CD4-positive, alpha-beta memory T cell (primary cell): ENCODE measurements around the gene ACSS1. TPM values are rescaled to one million over a fixed set of nuclear protein-coding genes. Genes with fewer than 3 reads are reported as not detected.

ENCODE experiments used
- CTCF ChIA-PET: fragments of 350-600 bp; sonication (Branson Sonifier 250); formaldehyde crosslinking; loops from one replicate; lab custom pipeline; 2021; ENCODE audit warnings: inconsistent platforms; ENCODE audit not compliant: partially characterized antibody; lab: Charles Lee
- POLR2A ChIA-PET: fragments of 350-600 bp; sonication (Branson Sonifier 250); formaldehyde crosslinking; loops from one replicate; lab custom pipeline; 2021; ENCODE audit not compliant: partially characterized antibody; lab: Charles Lee
- DNase-seq, 5 donors: peaks; one replicate each; pipeline versions ENCODE4 v3.0.0 to v3.0.0-alpha.2; 2020 to 2022; ENCODE audit warnings: mixed read lengths in 1 of 5
- H3K27ac ChIP-seq: one replicate; pipeline ENCODE4 v1.7.0; 2013; ENCODE audit warnings: low read depth, low read length
- H3K27me3 ChIP-seq: 2 replicates; pipeline ENCODE4 v1.7.0; 2013; ENCODE audit warnings: mild to moderate bottlenecking, low read length, moderate library complexity; ENCODE audit not compliant: insufficient read depth
- H3K36me3 ChIP-seq: 2 replicates; pipeline ENCODE4 v1.7.0; 2013; ENCODE audit warnings: mild to moderate bottlenecking, low read length, moderate library complexity; ENCODE audit not compliant: insufficient read depth
- H3K4me1 ChIP-seq: 2 replicates; pipeline ENCODE4 v1.7.0; 2013; ENCODE audit warnings: mild to moderate bottlenecking, low read length, moderate library complexity; ENCODE audit not compliant: insufficient read depth
- H3K4me3 ChIP-seq, 2 donors: one replicate each; pipeline ENCODE4 v1.7.0; 2013; ENCODE audit warnings: low read length in 2 of 2, mild to moderate bottlenecking in 1 of 2
- H3K9me3 ChIP-seq, 2 donors: one replicate each; pipeline ENCODE4 v1.7.0; 2013; ENCODE audit warnings: low read length in 2 of 2, control low read depth in 1 of 2; ENCODE audit not compliant: control insufficient read depth in 1 of 2
- H3K27ac Mint-ChIP-seq, 7 donors: one replicate each; pipeline ENCODE4 v1.8.0; 2020 to 2021; ENCODE audit warnings: mixed read lengths in 7 of 7, mild to moderate bottlenecking in 6 of 7, inconsistent platforms in 3 of 7, moderate library complexity in 3 of 7
- H3K27me3 Mint-ChIP-seq, 2 donors: one replicate each; pipeline ENCODE4 v1.8.0; 2020 to 2021; ENCODE audit warnings: mixed read lengths in 2 of 2
- H3K36me3 Mint-ChIP-seq, 2 donors: one replicate each; pipeline ENCODE4 v1.8.0; 2020 to 2021; ENCODE audit warnings: mixed read lengths in 2 of 2, inconsistent platforms in 1 of 2, mild to moderate bottlenecking in 1 of 2
- H3K4me1 Mint-ChIP-seq, 4 donors: one replicate each; pipeline ENCODE4 v1.8.0; 2020 to 2021; ENCODE audit warnings: mixed read lengths in 4 of 4, mild to moderate bottlenecking in 1 of 4
- H3K4me3 Mint-ChIP-seq, 8 donors: one replicate each; pipeline ENCODE4 v1.8.0; 2020 to 2021; ENCODE audit warnings: mixed read lengths in 8 of 8, mild to moderate bottlenecking in 7 of 8, moderate library complexity in 6 of 8, inconsistent platforms in 3 of 8
- H3K9me3 Mint-ChIP-seq, 8 donors: one replicate each; pipeline ENCODE4 v1.8.0; 2020 to 2021; ENCODE audit warnings: mixed read lengths in 8 of 8, mild to moderate bottlenecking in 5 of 8, inconsistent platforms in 3 of 8, moderate library complexity in 1 of 8
- intact Hi-C: fragments of 100-400 bp; cut with micrococcal nuclease; formaldehyde crosslinking; loops from one replicate; pipeline ENCODE4 v1.15.1; 2023
- polyA plus RNA-seq, 2 donors: library from polyadenylated mRNA; unstranded; fragments of 300-500 nt; fragmentation: Illumina TruSeq; gene quantifications; one replicate each; pipeline ENCODE4 v1.2.3, GENCODE V29; 2021
- total RNA-seq, 2 experiments: library from RNA; stranded (reverse); gene quantifications; one replicate each; pipeline ENCODE4 v1.2.3, GENCODE V29; 2021

ACSS1 gene
- total and polyA plus RNA-seq, 4 experiments from 2014 or later, result 44.6 to 56.5 (median 51.3) TPM

DNA sequence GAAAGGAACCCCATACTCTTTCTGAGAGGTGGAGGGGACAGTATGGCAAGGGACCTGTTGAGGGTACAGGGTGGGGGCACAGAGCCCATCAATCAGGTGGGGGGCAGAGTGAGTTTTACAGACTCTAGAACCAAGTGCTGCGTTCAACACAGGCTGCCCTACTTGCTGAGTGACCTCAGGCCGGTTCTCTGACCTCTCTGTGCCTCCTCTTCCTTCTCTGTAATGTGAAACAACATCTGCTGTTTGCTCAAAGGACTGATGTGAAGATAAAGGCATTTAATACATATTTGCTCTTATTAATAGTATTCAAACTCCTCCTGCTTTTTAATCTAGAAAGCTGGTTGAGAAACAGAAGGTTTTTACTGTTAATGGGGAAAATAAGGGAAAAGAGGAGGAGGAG is 39.5 kb downstream of the ACSS1 start:
- Mint-ChIP-seq H3K9me3 (no peaks in the 10 kb centered on the region), H3K27me3 (no peaks in the 10 kb centered on the region), H3K4me3 (no peak overlapping the region), H3K36me3 (peaks cover 32 to 90% of the 10 kb centered on the region in 2 donors), H3K4me1 (peaks cover 0 to 11% (median 4%) of the 10 kb centered on the region in 4 donors), H3K27ac (no peak overlapping the region)
- DNase-seq, result no peak
- no peaks in the 10 kb centered on the region for H3K4me1 ChIP-seq
- ChIA-PET CTCF (interaction anchor here (1.0 kb wide), 1 partner anchor 9 kb away, joined by 3 read pairs; no protein-coding TSS in a partner anchor), POLR2A (no interaction called here)
- H3K27ac ChIP-seq, result no peak overlapping the region
- intact Hi-C loops, result no loop called here
- H3K4me3 ChIP-seq, result no peak overlapping the region
- H3K9me3 ChIP-seq, result no peaks in the 10 kb centered on the region
- H3K36me3 ChIP-seq, result peaks cover 42% of the 10 kb centered on the region
- no peaks in the 10 kb centered on the region for H3K27me3 ChIP-seq

DNA sequence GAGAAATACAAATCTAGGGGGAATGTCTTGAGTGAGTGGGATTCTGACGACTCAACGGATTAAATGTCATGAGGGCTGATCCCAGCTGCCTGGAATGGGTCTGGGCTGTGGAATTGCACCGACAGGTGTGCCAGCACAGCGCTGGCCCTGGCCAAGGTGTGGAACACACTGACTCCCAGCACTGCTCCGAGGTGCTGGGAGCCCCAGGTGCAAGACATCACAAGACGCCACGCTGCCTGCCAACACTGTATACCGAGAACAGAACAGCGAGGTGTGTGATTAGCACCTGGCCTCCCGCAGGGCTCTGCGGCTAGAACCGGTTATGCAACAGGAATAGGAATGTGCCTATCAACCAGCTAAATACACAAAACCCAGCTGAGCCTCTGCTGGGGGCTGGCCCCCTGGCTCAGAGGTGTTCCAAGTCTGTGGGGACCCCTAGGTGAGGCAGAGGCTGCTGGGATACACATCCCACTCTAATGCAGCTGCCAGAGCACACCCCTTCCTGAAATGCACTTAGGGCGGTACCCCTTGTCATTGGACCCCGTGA is 40.6 kb downstream of the ACSS1 start:
- no peak overlapping the region for H3K4me3 ChIP-seq
- peaks cover 37 to 90% of the 10 kb centered on the region in 2 donors for H3K36me3 Mint-ChIP-seq
- H3K4me1 Mint-ChIP-seq, result peaks cover 0 to 9% (median 0%) of the 10 kb centered on the region in 4 donors

DNA sequence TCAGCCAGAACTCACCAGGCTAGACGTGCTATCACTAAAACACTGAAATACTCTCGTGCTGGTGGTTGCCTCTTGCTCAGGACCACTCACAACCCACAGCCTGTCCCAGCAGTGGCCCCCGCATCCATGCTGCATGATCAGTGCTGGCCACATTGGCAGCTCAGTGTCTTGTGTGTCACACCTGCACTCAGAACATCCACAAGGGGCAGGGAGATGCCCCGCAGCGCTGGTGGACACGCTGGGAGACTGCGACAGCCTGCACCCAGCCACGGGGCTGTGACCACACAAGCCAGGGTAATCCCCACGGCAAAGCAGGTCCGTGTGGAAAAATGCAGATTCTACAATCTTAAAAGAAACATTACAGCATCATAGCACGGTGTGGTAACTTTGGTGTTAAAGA is 41.5 kb downstream of the ACSS1 start:
- Histone ChIP-seq H3K9me3 (no peaks in the 10 kb centered on the region), H3K27me3 (no peaks in the 10 kb centered on the region), H3K27ac (no peak overlapping the region), H3K36me3 (peaks cover 50% of the 10 kb centered on the region), H3K4me3 (no peak overlapping the region), H3K4me1 (no peaks in the 10 kb centered on the region)
- POLR2A ChIA-PET, result no interaction called here
- DNase-seq, result no peak
- Mint-ChIP-seq H3K27me3 (no peaks in the 10 kb centered on the region), H3K36me3 (peaks cover 41 to 90% of the 10 kb centered on the region in 2 donors), H3K4me3 (no peak overlapping the region), H3K4me1 (peaks cover 0 to 9% (median 0%) of the 10 kb centered on the region in 4 donors), H3K9me3 (no peaks in the 10 kb centered on the region), H3K27ac (no peak overlapping the region)
- intact Hi-C loops, result no loop called here
- CTCF ChIA-PET, result no interaction called here

More for the DNA sequence above, 40.6 kb downstream of the ACSS1 start:
- no peak overlapping the region for H3K27ac ChIP-seq
- Mint-ChIP-seq H3K27me3 (no peaks in the 10 kb centered on the region), H3K4me3 (no peak overlapping the region), H3K9me3 (no peaks in the 10 kb centered on the region), H3K27ac (no peak overlapping the region)
- POLR2A ChIA-PET, result no interaction called here
- H3K27me3 ChIP-seq, result no peaks in the 10 kb centered on the region
- intact Hi-C loops, result no loop called here
- peaks cover 42% of the 10 kb centered on the region for H3K36me3 ChIP-seq
- CTCF ChIA-PET, result no interaction called here
- H3K9me3 ChIP-seq, result no peaks in the 10 kb centered on the region
- no peak for DNase-seq
- H3K4me1 ChIP-seq, result no peaks in the 10 kb centered on the region

DNA sequence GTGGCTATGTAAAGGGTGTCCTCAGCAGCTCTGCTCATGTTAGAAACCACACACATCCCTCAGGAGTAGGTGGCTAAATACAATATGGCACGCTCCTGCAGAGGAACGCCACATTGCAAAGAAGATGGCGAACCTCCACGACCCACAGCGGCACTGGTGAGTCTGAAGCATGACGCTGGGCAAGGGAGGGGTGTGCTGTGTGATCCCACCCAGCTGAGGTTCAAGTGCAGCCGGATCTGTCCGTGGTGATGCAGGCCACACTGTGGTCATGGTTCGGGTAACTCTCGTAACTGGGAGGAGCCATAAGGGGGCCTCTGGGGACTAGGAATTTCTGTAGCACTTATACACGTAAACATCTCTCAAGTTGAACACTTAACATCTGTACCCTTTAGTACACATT is 42.0 kb downstream of the ACSS1 start:
- POLR2A ChIA-PET, result no interaction called here
- no peaks in the 10 kb centered on the region for H3K9me3 Mint-ChIP-seq
- H3K4me3 ChIP-seq, result no peak overlapping the region
- DNase-seq, result no peak
- H3K36me3 Mint-ChIP-seq, result peaks cover 46 to 92% of the 10 kb centered on the region in 2 donors
- H3K4me1 Mint-ChIP-seq, result peaks cover 0 to 9% (median 0%) of the 10 kb centered on the region in 4 donors
- H3K27ac ChIP-seq, result no peak overlapping the region
- intact Hi-C loops, result no loop called here
- no peaks in the 10 kb centered on the region for H3K27me3 Mint-ChIP-seq
- no peaks in the 10 kb centered on the region for H3K27me3 ChIP-seq
- CTCF ChIA-PET, result no interaction called here
- no peaks in the 10 kb centered on the region for H3K4me1 ChIP-seq
- peaks cover 54% of the 10 kb centered on the region for H3K36me3 ChIP-seq
- H3K4me3 Mint-ChIP-seq, result no peak overlapping the region
- H3K27ac Mint-ChIP-seq, result no peak overlapping the region
- no peaks in the 10 kb centered on the region for H3K9me3 ChIP-seq

DNA sequence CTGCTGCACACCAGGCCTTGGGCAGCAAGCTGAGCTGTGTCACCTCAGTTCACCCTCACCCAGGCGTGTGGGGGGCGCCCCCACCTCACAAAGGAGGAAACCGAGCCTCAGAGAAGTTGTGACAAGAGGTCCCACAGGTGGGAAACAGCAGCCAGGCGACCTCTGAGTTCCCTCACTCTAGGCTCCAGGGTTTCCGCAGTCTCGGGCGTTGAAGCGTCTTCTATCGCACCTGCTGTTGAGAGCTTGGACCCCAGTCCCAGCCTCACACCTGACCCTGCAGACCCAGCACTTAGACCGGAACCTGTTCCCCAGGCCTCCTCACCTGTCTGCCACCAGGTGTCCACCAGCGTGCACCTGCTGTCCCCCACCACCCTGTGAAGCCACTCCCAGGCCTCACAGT is 43.1 kb downstream of the ACSS1 start:
- intact Hi-C loops, result no loop called here
- no peaks in the 10 kb centered on the region for H3K27me3 Mint-ChIP-seq
- ChIA-PET CTCF (no interaction called here), POLR2A (no interaction called here)
- peaks cover 0 to 9% (median 0%) of the 10 kb centered on the region in 4 donors for H3K4me1 Mint-ChIP-seq
- Histone ChIP-seq H3K9me3 (no peaks in the 10 kb centered on the region), H3K36me3 (peaks cover 53% of the 10 kb centered on the region), H3K4me1 (no peaks in the 10 kb centered on the region), H3K27ac (no peak overlapping the region), H3K4me3 (no peak overlapping the region), H3K27me3 (no peaks in the 10 kb centered on the region)
- DNase-seq, result no peak
- no peak overlapping the region for H3K27ac Mint-ChIP-seq
- no peaks in the 10 kb centered on the region for H3K9me3 Mint-ChIP-seq
- no peak overlapping the region for H3K4me3 Mint-ChIP-seq
- H3K36me3 Mint-ChIP-seq, result peaks cover 54 to 92% of the 10 kb centered on the region in 2 donors

DNA sequence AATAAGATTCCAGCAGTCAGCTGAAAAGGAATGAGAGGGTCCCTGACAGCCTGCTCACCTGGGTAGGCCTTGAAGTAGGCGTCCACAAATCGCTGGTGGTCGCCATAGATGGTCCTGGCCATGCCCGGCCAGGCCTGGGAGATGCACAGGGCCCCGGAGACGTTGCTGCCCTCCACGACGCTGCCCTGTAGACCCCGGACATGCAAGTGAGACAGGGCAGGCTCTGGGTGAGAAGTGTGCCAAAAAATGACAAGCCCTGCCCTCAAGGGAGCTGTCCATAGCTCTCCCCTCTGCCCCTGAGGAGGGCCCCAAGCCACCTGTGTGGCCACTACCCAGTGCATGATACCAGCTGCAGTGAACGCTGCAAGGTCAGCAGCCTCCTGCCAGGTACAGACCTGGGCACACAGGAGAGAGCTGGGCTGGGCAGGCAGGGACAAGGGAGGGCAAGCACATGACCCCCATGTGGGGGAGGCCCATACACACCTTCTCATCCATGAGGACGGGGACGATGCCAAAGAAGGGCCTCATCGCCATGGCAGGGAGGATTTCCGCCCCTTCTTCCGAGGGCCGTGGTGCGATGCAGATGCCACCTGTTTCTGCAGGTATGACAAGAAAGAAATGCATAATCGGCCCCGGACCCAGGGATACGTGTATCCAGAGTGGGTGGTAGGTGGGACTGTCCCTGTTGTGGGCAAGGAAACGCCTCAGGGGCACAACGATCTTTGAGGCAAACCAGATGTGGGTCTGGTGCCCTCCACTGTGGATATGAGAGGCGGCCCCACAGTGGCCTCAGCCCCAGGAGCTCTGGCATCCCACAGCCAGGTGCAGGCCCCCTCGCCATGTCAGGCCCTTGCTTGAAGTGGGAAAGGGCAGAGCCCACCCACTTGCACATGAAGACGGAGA is 44.2 kb downstream of the ACSS1 start:
- Histone ChIP-seq H3K4me3 (no peak overlapping the region), H3K9me3 (no peaks in the 10 kb centered on the region), H3K4me1 (no peaks in the 10 kb centered on the region), H3K36me3 (peaks cover 57% of the 10 kb centered on the region), H3K27ac (no peak overlapping the region), H3K27me3 (no peaks in the 10 kb centered on the region)
- Mint-ChIP-seq H3K4me3 (no peak overlapping the region), H3K27ac (no peak overlapping the region), H3K36me3 (peaks cover 60 to 92% of the 10 kb centered on the region in 2 donors), H3K27me3 (no peaks in the 10 kb centered on the region), H3K9me3 (no peaks in the 10 kb centered on the region), H3K4me1 (peaks cover 0 to 5% (median 0%) of the 10 kb centered on the region in 4 donors)
- ChIA-PET POLR2A (interaction anchor here (1.0 kb wide), 1 partner anchor 9 kb away, joined by 3 read pairs; no protein-coding TSS in a partner anchor), CTCF (no interaction called here)
- no peak for DNase-seq
- intact Hi-C loops, result no loop called here

DNA sequence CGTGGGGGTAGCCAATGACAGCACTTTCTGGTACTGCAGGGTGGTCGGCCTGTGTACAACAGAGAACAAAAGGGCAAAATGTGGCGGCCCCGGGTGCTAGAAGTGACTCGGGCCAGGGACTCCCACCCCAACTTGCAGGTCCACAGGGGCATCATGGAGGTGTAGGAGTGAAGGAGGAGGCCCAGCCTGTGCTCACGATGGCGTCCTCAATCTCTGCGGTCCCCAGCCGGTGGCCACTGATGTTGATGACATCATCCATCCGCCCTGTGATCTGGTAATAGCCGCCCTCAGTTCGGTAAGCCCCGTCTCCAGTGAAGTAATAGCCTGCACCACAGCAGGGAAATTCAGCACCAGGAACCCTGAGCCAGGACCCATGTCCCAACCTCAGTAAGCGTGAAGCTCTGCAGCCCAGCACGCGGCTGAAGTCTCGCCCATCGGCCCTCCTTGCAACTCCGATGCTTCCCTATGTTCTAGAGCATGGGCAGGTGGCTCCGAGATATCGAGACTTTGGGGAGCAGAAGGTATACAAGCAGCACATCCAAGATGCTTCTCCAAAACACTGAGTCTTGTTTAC is 45.2 kb downstream of the ACSS1 start:
- peaks cover 0 to 5% (median 0%) of the 10 kb centered on the region in 4 donors for H3K4me1 Mint-ChIP-seq
- no peak overlapping the region for H3K4me3 Mint-ChIP-seq
- no peak overlapping the region for H3K27ac Mint-ChIP-seq
- peaks cover 64 to 92% of the 10 kb centered on the region in 2 donors for H3K36me3 Mint-ChIP-seq
- ChIA-PET POLR2A (no interaction called here), CTCF (no interaction called here)
- H3K9me3 ChIP-seq, result no peaks in the 10 kb centered on the region
- H3K9me3 Mint-ChIP-seq, result no peaks in the 10 kb centered on the region
- no peaks in the 10 kb centered on the region for H3K4me1 ChIP-seq
- H3K27me3 ChIP-seq, result no peaks in the 10 kb centered on the region
- H3K36me3 ChIP-seq, result peaks cover 59% of the 10 kb centered on the region
- no peak for DNase-seq
- H3K27ac ChIP-seq, result no peak overlapping the region
- intact Hi-C loops, result no loop called here
- no peak overlapping the region for H3K4me3 ChIP-seq
- H3K27me3 Mint-ChIP-seq, result no peaks in the 10 kb centered on the region
